Stimulated activated CD8-positive, alpha-beta memory T cell treated with anti-CD3 and anti-CD28 coated beads, Interleukin-7, amount 100 ng/mL, for 1 hour (primary cell): ENCODE measurements around the gene RFX3.

Experiments
- DNase-seq, 2 donors: peaks; one replicate each; pipeline ENCODE4 v3.0.0-alpha.2; 2020; ENCODE audit warnings: low read depth in 2 of 2

The RFX3 gene

GRCh38 chr9:3477236-3477834, 48.5 kb downstream of the RFX3 start:
- DNase-seq = no peak

- no peak for DNase-seq
Measured at GRCh38 chr9:3475300-3476020, 50.3 kb downstream of the RFX3 start.

DNA sequence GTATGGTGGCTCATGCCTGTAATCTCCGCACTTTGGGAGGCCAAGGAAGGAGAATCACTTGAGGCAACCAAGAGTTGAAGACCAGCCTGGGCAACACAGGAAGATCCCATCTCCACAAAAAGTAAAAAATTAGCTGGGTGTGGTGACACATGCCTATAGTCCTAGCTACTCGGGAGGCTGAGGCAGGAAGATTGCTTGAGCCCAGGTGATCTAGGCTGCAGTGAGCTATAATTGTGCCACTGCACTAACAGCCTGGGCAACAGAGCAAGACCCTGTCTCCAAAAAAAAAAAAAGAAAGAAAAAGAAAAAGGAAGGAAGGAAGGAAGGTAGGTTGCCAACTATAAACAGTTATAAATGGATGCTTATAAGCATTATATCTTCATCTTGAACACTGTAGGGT, 51.0 kb downstream of the RFX3 start:
- no peak for DNase-seq

DNA sequence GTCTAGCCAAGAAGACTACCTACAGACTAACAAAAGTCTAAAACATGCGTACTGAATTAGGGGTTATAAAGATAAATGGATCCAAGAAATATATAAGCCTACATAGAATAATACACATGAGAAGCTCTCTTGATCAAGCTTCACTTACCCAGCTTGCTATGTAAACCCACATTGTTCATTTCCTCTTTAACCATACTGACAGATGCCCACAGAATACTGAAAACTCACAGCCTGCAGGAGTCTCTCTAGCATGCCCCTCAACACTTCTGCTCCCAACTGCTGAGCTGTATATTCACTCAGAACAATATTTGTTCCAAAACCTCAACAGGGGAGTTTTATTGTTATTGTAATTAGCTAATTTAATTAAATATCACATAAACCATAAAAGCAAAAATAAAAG, 52.4 kb downstream of the RFX3 start:
- no peak for DNase-seq

GRCh38 chr9:3471883-3472282, 53.9 kb downstream of the RFX3 start:
- no peak for DNase-seq

GRCh38 chr9:3468421-3469205, 57.2 kb downstream of the RFX3 start:
- DNase-seq = no peak

GRCh38 chr9:3467593-3468219, 58.1 kb downstream of the RFX3 start:
- peak; percentile 10 to 18 for DNase-seq

DNA sequence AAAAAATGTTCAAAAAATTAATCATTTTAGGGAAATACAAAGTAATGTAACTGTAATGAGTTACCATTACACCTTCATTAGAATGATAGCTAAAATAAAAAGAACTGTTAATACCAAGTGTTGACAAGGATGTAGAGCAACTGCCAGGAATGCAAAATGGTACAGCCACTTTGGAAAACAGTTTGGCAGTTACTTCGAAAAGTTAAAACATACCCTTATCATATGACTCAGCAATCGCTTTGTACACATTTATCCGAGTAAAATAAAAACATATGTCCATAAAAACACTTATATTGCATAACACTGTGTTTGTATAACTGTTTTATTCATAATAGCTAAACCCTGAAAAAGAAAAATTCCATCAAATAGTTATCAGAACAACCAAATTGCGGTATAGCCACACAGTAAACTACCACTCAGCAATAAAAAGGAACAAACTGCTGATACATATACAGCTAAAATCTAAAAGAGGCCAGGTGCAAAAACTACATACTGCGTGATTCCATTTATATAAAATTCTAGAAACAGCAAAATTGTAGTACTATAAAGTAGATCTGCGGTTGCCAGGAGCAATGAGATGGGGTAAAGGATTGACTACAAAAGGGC, 61.7 kb downstream of the RFX3 start:
- no peak for DNase-seq

- no peak for DNase-seq
Measured at GRCh38 chr9:3458806-3459475, 66.9 kb downstream of the RFX3 start.

GRCh38 chr9:3457175-3457574, 68.6 kb downstream of the RFX3 start:
- no peak for DNase-seq

GRCh38 chr9:3455717-3456116, 70.1 kb downstream of the RFX3 start:
- no peak for DNase-seq

DNA sequence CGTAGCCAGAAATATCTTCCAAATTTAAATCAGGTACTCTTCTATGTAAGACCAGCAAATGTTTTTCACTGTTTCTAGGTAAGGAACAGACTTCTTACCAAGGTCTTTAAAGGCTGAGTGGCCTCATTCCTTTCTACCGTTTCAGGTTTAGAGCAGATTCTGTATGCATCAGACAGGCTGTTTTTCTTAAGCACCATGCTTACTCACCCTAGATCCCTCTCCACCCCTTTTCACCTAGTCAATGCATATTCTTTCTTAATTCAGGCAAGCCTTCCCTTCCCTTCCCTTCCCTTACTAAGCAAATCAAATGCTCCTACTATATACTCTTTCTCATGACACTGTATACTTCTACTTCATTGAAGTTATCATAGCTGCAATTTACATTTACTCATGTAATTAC, 70.7 kb downstream of the RFX3 start:
- no peak for DNase-seq

DNA sequence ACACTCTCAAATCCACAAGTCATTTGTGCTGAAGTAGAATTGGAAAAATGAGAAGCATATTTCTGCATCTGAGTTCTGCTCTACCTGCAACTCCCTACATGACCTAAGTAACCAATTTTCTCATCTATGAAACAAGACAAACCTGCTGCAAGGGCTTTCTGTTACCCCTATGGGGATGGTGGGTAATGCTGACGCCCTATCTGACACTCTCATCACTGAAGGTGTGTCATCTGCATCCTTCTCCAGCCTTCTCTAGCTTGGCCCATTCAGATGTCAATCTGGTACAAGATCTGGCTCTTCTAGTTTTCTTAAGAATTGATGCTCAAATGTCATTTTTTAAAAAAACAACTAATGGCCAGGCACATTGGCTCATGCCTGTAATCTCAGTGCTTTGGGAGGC, 73.8 kb downstream of the RFX3 start:
- DNase-seq = no peak

- DNase-seq = no peak
Measured at GRCh38 chr9:3447788-3448187, 78.0 kb downstream of the RFX3 start.

DNA sequence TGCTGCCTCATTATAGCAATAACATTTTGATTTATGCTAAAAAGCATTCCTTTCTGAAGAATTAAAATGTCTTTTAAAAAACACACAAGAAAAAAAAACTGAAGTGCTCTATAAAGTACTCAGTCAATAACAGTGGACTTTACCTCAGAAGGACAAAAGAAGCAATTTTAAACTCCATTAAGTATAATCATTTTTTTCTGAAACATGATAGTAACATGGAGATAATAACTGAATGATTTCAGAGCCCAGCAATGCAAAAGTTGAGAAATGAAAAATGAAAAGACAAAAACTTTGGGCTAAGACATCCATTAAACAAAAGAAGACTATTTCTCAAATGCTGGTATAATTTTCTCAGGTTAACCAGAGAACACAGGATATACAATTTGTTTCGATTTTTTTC, 78.7 kb downstream of the RFX3 start:
- DNase-seq = no peak

- DNase-seq = no peak
Measured at GRCh38 chr9:3446313-3446712, 79.5 kb downstream of the RFX3 start.

- DNase-seq = no peak
Measured at GRCh38 chr9:3444016-3444415, 81.8 kb downstream of the RFX3 start.

- DNase-seq = no peak
Measured at GRCh38 chr9:3441197-3441816, 84.5 kb downstream of the RFX3 start.

DNA sequence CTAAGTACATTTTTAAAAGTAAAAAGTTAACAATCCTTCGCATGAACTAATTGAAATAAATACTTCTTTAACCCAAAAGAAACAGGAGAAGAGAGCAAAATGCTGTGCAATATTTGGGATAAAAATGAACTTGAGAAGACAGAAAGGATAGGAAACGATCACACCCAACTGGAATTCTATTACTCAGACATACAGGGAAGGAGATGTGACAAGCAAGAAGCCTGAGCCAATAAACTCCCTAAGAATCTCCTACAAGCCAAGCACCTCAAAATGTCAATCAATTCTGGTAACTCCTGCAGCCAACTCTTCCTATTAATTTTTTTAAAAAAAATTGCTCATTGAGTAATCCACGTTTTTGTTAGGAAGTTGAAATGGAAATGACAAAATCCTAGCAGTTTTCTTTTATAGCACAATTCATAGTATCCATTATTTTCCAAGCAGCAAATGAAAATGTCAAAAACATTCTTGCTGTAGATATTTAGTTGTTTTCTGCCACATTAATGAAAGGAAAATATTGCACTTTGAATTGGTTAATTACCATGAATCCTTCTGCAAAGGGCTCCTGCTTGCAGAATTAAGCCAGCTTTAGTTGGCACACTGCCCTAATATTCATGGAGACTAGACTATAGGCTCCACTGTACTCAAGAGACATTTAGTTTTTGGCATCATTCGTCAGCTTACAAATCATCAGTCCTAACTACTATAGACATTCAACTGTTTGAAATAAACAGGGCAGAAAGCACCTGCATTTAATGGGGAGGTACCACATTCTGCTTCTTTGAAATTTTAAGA, 89.0 kb downstream of the RFX3 start:
- no peak for DNase-seq

DNA sequence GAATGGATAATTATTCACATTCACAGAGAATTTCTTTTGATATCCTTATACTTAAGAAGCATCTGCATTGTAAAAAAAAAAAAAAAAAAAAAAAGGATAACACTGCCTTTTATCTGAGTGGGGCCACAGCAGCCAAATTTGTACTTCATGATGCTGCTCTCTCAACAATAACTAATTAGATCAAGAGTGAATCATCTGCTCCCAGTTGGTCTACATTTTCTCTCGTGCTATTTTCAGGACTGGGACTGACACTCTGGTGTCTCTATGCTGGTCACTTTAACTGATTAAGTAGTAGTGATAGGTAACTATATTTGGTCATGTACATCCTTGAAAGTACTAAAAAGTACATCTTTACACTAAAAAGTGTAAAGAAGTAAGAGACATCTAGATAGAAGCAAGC, 90.1 kb downstream of the RFX3 start:
- DNase-seq = no peak
